GM19099 (cell line): ENCODE data around the gene WDR7.

Experiments used
- POLR2A ChIP-seq: IDR thresholded peaks from 3 replicates; pipeline ENCODE4 v1.6.1; 2011; ENCODE audit warnings: low read depth; ENCODE audit not compliant: insufficient read length; ENCODE audit errors: extremely low read depth

Gene WDR7

DNA sequence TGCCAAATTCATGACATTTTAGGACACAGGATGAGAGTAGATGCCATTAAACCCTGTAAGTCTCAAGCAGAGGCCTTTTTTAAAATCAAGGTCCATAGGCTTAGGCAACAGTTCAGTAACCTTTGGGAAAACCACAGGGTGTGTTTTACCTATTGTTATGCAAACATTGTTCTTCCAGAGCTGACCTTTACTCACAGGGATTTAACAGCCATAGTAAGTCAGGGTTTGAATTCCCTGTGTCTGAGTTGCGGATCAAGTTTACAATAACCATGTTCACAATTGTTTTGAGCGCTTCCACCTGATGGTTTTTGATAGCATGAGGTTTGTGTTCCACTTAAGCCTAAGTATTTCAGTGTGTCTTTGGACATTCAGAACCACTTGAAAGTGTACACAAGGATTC is 335.7 kb downstream of the WDR7 start:
- TF ChIP-seq POLR2A, result no peak

DNA sequence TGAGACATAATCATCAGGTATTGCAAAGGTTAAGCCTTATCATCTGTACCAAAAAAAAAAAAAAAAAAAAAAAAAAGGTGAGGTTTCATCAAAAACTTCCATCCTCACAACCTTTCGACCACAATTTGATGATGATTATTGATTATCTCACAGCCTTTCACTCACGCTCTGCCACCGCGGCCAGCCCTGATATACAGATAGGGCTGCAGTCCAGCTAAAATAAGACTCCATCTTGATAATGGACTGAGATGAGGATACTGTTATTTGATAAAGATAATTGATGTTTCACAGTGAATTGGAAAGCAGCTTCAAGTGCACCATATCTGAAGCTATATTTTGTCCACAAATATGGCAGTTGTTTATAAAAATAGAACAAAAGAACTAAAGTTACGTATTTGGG is 336.1 kb downstream of the WDR7 start:
- TF ChIP-seq POLR2A, result no peak

DNA sequence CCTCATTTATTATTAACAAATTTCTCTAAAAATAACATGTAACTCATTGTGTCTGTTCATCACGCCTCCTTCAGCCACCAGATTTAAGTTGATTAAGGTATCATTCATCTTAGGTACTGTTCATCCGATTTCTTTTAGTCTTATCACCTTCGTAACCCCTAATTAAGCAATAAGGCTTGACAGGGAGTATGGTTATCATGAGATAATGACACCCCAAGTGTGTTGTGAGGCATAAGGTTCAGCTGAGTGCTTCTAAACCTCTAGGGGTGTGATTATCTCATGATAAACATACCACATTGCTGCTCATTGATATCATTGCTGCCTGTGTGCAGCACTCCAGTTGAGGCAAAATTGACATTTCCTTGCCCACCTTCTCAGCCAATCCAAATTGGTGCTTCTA is 336.9 kb downstream of the WDR7 start:
- TF ChIP-seq POLR2A, result no peak

DNA sequence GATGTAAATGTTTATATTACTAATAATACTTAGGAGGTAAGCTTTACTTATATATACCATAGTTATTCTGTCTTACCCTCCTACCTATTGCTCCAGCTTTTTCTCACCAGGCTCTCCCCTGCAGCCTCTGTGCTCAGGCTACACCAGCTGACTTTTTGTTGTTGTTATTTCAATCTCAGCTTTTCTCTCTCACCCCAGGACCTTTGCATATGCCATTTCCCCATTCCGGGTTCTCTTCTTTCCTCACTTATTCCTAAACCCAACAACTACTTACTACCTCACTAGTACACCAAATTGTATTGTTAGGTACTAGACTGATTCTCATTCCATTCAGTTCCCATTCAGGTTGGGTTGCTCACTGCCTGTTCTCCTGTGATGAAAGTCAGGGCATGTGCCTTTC is 339.5 kb downstream of the WDR7 start:
- TF ChIP-seq POLR2A, result no peak

DNA sequence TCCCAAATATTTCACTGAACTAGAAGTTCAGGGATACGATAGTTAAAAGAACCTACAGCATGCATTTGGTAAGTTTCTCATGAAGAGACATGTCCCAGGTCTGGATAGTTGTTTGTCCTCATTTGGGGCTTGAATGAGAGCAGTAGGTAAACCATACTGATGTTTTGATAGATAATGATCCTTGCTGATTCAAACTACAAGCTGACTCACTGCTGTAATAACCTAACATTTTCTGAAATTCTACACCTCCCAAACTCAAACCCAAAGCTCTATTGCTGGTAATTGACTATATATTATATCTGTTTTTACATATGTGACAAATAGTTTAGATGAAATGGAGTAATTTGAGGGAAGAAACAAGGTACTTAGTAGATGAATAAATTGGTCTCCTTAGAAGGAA is 341.6 kb downstream of the WDR7 start:
- TF ChIP-seq POLR2A, result no peak

DNA sequence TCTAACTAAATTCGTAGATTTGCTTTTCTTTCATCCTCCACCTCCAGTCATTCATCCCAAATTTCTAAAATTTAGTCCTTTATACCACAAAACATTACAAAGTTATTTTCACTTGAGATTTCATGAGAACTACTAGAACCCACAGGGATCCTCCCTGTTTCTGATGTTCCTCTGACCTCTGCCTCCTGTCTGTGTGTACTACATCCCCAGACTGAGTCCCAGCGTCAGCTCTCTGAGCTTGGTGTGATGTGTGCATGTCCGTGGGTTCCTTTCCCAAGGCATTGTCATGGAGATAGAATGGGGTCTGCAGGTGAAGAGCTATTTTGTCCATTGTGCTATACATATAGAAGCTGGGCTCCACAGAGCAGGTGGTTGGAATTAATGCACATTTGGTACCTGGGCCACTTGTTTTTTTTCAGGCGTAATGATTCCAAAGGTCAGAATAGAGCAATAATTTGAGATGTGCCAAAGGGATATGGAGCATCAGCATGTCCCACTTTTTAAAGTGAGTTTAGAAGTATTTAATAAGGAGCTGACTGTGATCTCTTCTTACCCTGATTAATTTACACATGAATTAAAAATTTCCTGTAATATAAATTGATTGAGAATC is 344.5 kb downstream of the WDR7 start:
- TF ChIP-seq POLR2A, result no peak

DNA sequence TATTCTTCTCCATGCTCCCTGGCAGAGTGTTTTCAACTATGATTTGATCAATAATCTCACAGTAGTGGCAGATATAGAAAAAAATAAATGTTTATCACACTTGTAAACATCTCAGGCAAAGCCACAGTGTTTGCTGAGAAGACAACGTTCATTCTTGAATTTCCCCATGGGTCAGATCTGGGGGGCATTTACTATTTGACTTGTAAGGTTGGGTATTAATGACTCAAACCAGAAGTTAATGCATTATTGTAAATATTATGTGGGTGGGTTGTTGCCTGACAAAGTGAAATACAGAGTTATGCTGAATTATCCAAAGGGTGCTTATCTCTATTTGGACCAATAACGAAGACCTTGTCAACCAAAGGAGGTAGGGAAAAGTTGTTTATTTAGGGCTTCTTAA is 346.0 kb downstream of the WDR7 start:
- no peak for TF ChIP-seq POLR2A

DNA sequence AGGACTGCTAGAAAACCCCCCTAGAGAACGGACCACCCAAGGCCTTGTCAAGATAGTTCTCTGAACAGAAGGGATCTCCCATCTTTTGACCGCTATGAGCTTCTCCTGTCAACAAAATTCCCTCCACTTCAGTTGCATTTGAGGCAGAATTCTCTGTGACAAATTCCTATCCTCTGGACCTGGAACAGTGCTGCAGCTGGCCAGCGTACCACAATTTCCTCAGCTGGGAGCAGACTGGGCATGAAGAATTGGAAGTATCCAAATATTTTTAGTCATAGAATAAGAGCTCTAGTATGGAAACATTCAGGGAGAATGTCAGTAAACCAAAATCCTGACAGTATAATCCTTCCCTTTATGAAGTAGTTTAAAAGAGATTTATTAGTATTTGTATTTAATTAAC is 348.7 kb downstream of the WDR7 start:
- TF ChIP-seq POLR2A, result no peak

DNA sequence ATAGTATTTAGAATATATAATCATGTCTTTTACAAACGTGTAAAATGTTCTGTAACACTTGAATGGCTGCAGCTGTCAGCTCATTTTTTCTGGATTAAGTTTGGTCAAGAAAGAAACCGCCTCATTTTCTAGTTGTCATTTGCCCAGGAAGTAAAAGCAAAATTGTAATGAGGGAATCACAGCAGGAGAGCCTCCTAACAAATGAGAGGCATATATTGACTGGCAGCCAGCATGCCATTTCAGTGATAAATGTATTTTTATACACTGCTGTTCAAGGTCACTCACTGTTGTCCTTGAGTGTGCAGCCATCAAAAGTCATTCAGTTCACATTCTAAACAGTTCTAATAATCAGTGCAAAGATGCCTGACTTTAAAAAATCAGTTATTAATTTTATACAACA is 351.5 kb downstream of the WDR7 start:
- TF ChIP-seq POLR2A, result no peak

DNA sequence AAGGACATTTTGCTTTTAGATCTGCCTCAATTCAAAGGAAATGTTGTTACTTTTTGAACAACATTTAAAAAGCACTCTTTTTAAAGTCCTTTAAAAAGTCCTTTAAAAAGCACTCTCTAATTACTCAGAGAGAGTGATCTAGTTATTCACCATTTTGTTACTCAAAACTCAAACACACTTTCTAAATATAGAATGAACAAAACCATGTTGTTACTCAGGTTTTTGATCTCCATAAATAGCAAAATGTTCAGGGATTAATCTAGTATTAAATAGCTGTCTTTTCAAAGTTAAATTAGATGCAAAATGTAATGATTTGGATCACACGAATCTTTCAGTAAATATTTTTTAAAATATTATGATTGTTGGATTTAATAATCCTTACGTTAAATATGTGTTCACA is 352.2 kb downstream of the WDR7 start:
- no peak for TF ChIP-seq POLR2A

DNA sequence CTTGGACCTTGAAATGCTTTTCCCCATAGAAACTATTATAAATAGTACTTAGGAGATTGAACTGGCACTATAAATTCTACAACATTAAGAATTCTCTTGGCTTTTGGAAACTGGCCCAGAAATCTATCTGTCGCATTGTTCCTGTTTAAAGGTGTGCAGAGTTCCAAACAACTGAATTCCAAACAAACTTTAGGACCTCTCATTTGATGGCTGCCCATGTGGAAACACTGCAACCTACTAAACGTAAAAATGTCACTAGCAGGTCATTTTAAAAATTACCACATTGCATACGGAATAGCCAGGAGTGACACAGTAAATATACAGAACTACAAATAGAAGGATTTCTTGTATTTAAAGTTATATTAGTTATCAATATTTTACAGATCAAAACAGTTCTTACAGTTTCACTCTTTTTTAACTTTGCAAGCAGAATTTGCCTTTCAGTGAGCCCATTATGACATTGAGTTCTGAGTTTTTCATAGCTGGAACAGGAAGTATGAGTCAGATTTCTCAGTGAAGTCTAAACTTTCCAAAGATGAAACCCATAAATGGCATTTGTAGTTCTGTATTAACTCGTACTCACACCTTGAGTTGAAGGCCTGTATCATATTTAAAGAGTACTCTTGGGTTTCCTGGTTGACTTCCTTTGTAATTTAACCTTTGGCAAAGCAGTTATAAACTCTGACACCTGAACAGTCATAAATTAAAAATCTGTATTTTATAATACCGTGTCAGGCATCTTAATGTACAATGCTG is 353.4 kb downstream of the WDR7 start:
- no peak for TF ChIP-seq POLR2A

DNA sequence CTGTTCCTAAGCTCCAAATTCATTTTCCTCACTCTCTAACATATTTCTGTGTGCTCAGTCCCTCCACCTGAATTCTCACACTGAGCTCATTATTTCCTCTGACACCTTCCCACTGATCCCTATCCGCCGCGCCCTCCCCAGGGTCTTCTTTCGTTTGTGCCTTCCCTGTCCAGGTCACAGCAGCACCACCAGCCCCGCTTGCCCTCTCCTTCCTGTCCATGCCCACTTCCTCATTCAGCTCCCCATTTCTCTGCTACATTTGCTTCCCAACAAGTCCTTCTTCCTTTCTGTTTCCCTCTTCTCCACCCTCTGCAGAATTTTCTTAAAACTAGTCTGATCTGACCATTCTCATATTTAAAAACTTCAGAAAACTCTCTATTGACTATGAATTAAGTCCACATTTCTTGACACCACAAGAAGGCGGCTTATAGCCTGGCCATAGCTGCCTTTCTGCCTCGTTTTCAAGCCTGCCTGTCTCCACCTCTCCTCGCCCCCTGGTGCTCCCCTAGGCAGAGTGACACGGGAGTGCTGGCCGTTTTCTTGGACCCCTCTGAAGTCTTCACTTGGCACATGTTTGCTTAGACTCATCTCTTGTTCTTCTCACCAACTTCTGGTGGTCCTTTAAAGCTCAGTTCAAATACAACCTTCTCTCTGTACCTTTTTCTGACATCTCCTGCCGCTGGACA is 357.0 kb downstream of the WDR7 start:
- no peak for TF ChIP-seq POLR2A

DNA sequence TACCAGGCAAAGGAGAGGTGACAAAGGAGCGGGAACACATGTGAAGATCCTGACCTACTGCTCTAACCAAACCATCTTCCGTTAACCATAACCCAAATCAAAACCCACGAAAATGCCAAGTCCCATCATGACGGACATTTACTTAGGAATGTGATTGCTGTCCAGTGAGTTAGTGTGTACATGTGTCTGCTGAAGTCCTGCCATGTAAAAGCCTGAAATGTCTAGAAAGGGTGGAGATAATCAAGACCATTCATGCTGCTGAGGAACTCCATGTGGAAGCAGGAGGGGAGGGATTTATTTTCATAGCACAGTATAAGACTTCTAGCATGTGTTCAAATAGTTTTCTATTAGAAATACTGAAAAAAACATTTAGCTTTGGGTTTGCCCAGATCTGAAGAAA is 358.7 kb downstream of the WDR7 start:
- no peak for TF ChIP-seq POLR2A

DNA sequence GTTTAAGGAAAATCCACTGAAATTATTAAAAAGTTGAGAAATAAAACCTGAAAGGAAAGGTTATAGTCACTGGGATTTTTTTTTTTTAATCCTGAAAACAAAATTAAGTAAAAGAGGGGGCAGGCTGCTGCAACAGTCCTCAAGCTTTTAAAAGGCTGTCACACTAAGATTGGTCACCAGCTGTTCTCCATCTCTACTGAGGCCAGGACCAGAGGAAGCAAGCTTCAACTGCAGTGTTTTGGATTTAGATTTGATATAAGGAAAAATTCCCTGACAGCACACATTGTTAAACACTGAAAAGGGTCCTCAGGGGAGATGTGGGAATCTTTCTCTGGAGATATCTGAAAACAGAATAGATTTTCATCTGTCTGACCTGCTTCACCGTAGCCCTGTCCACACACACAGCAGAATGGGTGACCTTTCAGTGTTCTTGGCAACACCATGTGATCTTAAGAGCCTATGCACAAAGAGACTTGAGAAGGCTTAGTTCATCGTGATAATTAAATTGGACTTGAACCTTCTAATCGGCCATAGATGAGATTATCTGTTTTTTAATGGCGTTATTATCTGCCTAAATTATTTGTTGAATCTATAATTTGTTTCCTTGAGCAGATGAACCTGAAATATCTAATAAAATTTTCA is 363.7 kb downstream of the WDR7 start:
- no peak for TF ChIP-seq POLR2A

DNA sequence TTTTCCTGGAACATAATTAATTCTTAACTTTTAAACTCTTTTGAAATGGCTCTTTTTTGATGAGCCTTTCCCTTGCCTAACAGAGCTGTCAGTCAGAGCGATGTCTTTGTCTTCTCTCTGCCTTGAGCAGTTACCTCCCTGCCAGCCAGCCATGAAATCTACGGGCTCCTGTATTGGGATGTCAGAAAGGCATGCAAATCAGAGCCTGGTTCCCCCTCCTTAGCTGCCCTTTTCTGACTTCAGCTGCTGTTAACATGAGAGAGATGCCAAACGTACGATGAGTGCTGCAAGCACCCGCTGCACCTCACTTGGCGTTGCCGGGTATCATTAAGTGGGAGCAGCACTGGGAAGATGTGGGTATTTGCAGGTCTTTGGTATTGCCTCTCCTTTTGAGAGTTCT is 364.3 kb downstream of the WDR7 start:
- no peak for TF ChIP-seq POLR2A

DNA sequence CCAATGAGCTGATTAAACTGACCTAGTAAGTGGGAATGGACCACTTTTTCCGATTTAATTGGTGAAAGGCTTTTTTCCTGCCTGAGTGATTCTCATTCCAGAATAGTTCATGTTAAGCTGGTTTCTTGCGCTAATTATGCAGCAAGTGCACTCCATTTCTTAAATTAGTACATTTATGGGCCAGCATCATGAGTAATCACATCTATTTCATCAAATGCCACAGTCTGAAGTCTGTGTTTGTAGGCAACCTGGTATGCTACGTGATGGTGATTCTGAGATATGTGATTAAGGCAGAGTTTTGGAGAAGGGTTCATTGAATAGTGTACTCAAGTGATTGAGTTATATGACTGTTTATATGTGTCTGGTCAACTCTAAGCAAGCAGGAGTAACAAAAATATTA is 367.7 kb downstream of the WDR7 start:
- TF ChIP-seq POLR2A, result no peak
